HG03108 (cell line): ENCODE results near the gene COL1A2.

Source experiments
- ATAC-seq: cut with Tn5 transposase; IDR thresholded peaks from one replicate; pipeline ENCODE4 v1.9.1; 2021; ENCODE audit warnings: moderate library complexity; ENCODE audit not compliant: unreplicated experiment

The COL1A2 gene

GRCh38 chr7:94394437-94395140 lies at the start of gene COL1A2:
Gene COL1A2, plus strand, starts transcription at chr7:94394895. Its CDS starts 137 bp downstream, at chr7:94395032.
- ATAC-seq: no peak

- no peak for ATAC-seq
Measured at GRCh38 chr7:94345907-94346306, 48.8 kb upstream of the COL1A2 start.

GRCh38 chr7:94348142-94348541 lies 46.6 kb upstream of the COL1A2 start:
- no peak for ATAC-seq

- no peak for ATAC-seq
Measured at GRCh38 chr7:94350734-94351133, 44.0 kb upstream of the COL1A2 start.

- no peak for ATAC-seq
Measured at GRCh38 chr7:94351703-94352102, 43.0 kb upstream of the COL1A2 start.

GRCh38 chr7:94352887-94353286 lies 41.8 kb upstream of the COL1A2 start:
- ATAC-seq: no peak

- no peak for ATAC-seq
Measured at GRCh38 chr7:94354953-94355352, 39.7 kb upstream of the COL1A2 start.

GRCh38 chr7:94355454-94355853 lies 39.2 kb upstream of the COL1A2 start:
- no peak for ATAC-seq

GRCh38 chr7:94357076-94357475 lies 37.6 kb upstream of the COL1A2 start:
- no peak for ATAC-seq

GRCh38 chr7:94360926-94361325 lies 33.8 kb upstream of the COL1A2 start:
- ATAC-seq: no peak

- ATAC-seq: no peak
Measured at GRCh38 chr7:94362276-94362675, 32.4 kb upstream of the COL1A2 start.

- ATAC-seq: no peak
Measured at GRCh38 chr7:94364816-94365215, 29.9 kb upstream of the COL1A2 start.

- no peak for ATAC-seq
Measured at GRCh38 chr7:94366163-94366562, 28.5 kb upstream of the COL1A2 start.

GRCh38 chr7:94366832-94367231 lies 27.9 kb upstream of the COL1A2 start:
- ATAC-seq: no peak

GRCh38 chr7:94367949-94368348 lies 26.7 kb upstream of the COL1A2 start:
- ATAC-seq: no peak

- no peak for ATAC-seq
Measured at GRCh38 chr7:94368371-94368791, 26.3 kb upstream of the COL1A2 start.

GRCh38 chr7:94374231-94374630 lies 20.5 kb upstream of the COL1A2 start:
- no peak for ATAC-seq

- ATAC-seq: no peak
Measured at GRCh38 chr7:94374721-94375566, 19.8 kb upstream of the COL1A2 start.

GRCh38 chr7:94375691-94376090 lies 19.0 kb upstream of the COL1A2 start:
- no peak for ATAC-seq

- no peak for ATAC-seq
Measured at GRCh38 chr7:94376281-94376680, 18.4 kb upstream of the COL1A2 start.

- no peak for ATAC-seq
Measured at GRCh38 chr7:94378356-94378755, 16.3 kb upstream of the COL1A2 start.

GRCh38 chr7:94380264-94380663 lies 14.4 kb upstream of the COL1A2 start:
- ATAC-seq: no peak
